ENCODE data around the gene TRMU. TPM values are rescaled to one million over a fixed set of nuclear protein-coding genes. Genes with fewer than 3 reads are reported as not detected.
"Not testable (repeated sequence)": the region's sequence is repeated elsewhere in the genome, so short reads cannot be mapped to it uniquely, and the experiment has no call there.

The TRMU gene
- total RNA-seq, 1 experiment from 2014 or later: 48.8 TPM

DNA sequence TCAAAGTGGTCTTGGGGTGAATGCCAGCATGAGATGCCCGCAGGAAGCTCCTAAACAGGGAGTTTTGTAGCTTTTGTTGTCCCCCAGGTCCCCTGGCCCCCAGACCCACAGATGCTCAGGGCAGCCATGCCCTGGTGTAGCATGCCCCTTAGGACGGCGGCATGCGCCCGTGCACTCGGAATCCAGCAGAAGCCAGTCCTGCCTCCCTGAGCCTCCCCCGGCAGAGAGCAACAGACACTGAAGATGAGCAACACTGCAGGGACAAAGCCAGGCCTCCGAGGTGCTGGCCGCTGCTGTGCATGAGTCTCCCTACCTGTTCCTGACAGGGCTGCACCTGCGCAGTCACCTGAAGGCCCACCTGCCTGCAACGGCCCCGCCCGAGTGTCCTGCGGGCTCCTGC lies 59.1 kb downstream of the TRMU start:
- POLR2A ChIA-PET: no interaction called here

DNA sequence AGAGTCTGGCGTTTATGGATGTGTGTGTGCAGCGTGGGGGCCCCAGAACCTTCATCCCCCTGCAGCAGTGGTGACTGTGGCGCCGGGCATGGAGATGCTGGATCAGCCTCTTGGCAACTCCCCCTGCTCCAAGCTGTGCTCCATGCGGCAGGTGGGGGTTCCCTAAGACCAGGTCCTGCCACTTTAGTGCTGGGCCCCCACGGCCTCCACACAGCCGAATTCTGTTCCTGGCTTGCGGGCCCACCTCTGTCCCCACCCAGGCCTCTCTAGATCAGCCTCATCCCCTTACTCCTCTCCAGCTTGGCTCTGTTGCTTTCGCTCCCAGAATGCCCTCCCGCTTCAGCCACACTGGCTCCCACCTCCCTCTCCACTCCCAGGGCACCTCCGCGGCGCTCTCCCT lies 59.6 kb downstream of the TRMU start:
- CTCF ChIA-PET: no interaction called here
- in situ Hi-C loops (cut with HindIII; ENCODE audit: low pct_unique_long_range_greater_than_20kb, low sequenced_read_pairs): no loop called here
- BruUV-seq (replicated peaks): no TSS peak

More for the DNA sequence above, 59.1 kb downstream of the TRMU start:
- Histone ChIP-seq H3K4me1 (ENCODE audit: control insufficient read depth, insufficient read depth, low read length) (no peaks in the 10 kb centered on the region), H3K36me3 (ENCODE audit: control insufficient read depth, insufficient read depth, low read length) (no peaks in the 10 kb centered on the region), H3K9me3 (ENCODE audit: control insufficient read depth, insufficient read depth, low read depth, low read length) (no peaks in the 10 kb centered on the region), H3K4me3 (ENCODE audit: low read depth in 2 of 2, low read length in 2 of 2) (no peak overlapping the region), H3K27me3 (ENCODE audit: control insufficient read depth, insufficient read depth, low read length) (no peaks in the 10 kb centered on the region), H3K27ac (ENCODE audit: low read length) (no peak overlapping the region)
- no TSS peak for BruUV-seq (replicated peaks)
- no peak for ATAC-seq
- CTCF ChIA-PET: no interaction called here
- intact Hi-C loops (cut with micrococcal nuclease; ENCODE audit: unreplicated experiment) (no loop called here), in situ Hi-C loops (cut with HindIII; ENCODE audit: low pct_unique_long_range_greater_than_20kb, low sequenced_read_pairs) (no loop called here)
- no peak for DNase-seq (ENCODE audit: low read depth, low spot score)
- TF ChIP-seq, protein P1, sequence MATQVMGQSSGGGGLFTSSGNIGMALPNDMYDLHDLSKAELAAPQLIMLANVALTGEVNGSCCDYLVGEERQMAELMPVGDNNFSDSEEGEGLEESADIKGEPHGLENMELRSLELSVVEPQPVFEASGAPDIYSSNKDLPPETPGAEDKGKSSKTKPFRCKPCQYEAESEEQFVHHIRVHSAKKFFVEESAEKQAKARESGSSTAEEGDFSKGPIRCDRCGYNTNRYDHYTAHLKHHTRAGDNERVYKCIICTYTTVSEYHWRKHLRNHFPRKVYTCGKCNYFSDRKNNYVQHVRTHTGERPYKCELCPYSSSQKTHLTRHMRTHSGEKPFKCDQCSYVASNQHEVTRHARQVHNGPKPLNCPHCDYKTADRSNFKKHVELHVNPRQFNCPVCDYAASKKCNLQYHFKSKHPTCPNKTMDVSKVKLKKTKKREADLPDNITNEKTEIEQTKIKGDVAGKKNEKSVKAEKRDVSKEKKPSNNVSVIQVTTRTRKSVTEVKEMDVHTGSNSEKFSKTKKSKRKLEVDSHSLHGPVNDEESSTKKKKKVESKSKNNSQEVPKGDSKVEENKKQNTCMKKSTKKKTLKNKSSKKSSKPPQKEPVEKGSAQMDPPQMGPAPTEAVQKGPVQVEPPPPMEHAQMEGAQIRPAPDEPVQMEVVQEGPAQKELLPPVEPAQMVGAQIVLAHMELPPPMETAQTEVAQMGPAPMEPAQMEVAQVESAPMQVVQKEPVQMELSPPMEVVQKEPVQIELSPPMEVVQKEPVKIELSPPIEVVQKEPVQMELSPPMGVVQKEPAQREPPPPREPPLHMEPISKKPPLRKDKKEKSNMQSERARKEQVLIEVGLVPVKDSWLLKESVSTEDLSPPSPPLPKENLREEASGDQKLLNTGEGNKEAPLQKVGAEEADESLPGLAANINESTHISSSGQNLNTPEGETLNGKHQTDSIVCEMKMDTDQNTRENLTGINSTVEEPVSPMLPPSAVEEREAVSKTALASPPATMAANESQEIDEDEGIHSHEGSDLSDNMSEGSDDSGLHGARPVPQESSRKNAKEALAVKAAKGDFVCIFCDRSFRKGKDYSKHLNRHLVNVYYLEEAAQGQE (IDR thresholded peaks at IDR 0.05; ENCODE audit: insufficient read depth in 1 of 2, low read depth in 2 of 2, low read length in 1 of 2): no peak

DNA sequence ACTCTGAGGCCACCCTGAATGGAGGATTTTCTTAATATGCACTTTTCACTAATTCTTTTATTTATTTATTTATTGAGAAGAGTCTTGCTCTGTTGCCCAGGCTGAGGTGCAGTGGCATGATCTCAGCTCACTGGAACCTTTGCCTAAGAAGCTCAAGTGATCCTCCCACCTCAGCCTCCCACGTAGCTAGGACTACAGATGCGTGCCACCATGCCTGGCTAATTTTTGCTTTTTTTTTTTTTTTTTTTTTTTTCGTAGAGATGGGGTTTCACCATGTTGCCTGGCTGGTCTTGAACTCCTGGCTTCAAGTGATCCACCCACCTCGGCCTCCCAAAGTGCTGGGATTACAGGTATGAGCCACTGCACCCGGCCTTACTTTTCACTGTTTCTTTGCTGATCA lies 61.5 kb downstream of the TRMU start:
- DNase-seq (ENCODE audit: low read depth, low spot score); in situ Hi-C loops (cut with HindIII; ENCODE audit: low pct_unique_long_range_greater_than_20kb, low sequenced_read_pairs); ATAC-seq; intact Hi-C loops (cut with micrococcal nuclease; ENCODE audit: unreplicated experiment); H3K4me1 ChIP-seq (ENCODE audit: control insufficient read depth, insufficient read depth, low read length); H3K36me3 ChIP-seq (ENCODE audit: control insufficient read depth, insufficient read depth, low read length); H3K4me3 ChIP-seq (ENCODE audit: low read depth in 2 of 2, low read length in 2 of 2); H3K9me3 ChIP-seq (ENCODE audit: control insufficient read depth, insufficient read depth, low read depth, low read length); POLR2A ChIA-PET; H3K27ac ChIP-seq (ENCODE audit: low read length); H3K27me3 ChIP-seq (ENCODE audit: control insufficient read depth, insufficient read depth, low read length); CTCF ChIA-PET; BruUV-seq (replicated peaks): not testable (repeated sequence)

More for the DNA sequence above, 59.6 kb downstream of the TRMU start:
- TF ChIP-seq TCF7L2 (IDR thresholded peaks at IDR 0.05; ENCODE audit: low read depth, low read length): no peak
- TF ChIP-seq, protein P2, sequence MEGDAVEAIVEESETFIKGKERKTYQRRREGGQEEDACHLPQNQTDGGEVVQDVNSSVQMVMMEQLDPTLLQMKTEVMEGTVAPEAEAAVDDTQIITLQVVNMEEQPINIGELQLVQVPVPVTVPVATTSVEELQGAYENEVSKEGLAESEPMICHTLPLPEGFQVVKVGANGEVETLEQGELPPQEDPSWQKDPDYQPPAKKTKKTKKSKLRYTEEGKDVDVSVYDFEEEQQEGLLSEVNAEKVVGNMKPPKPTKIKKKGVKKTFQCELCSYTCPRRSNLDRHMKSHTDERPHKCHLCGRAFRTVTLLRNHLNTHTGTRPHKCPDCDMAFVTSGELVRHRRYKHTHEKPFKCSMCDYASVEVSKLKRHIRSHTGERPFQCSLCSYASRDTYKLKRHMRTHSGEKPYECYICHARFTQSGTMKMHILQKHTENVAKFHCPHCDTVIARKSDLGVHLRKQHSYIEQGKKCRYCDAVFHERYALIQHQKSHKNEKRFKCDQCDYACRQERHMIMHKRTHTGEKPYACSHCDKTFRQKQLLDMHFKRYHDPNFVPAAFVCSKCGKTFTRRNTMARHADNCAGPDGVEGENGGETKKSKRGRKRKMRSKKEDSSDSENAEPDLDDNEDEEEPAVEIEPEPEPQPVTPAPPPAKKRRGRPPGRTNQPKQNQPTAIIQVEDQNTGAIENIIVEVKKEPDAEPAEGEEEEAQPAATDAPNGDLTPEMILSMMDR (IDR thresholded peaks at IDR 0.05): no peak
- no peak for TF ChIP-seq SIN3A (IDR thresholded peaks at IDR 0.05; ENCODE audit: borderline replicate concordance, insufficient read depth, low read depth, low read length)
- TF ChIP-seq POLR2AphosphoS5 (IDR thresholded peaks at IDR 0.05; ENCODE audit: low read depth, low read length): no peak
- TF ChIP-seq, protein P1 (IDR thresholded peaks at IDR 0.05; ENCODE audit: insufficient read depth in 1 of 2, low read depth in 2 of 2, low read length in 1 of 2): no peak
- Histone ChIP-seq H3K4me3 (ENCODE audit: low read depth in 2 of 2, low read length in 2 of 2) (no peak overlapping the region), H3K9me3 (ENCODE audit: control insufficient read depth, insufficient read depth, low read depth, low read length) (no peaks in the 10 kb centered on the region), H3K27ac (ENCODE audit: low read length) (no peak overlapping the region), H3K27me3 (ENCODE audit: control insufficient read depth, insufficient read depth, low read length) (no peaks in the 10 kb centered on the region), H3K4me1 (ENCODE audit: control insufficient read depth, insufficient read depth, low read length) (no peaks in the 10 kb centered on the region), H3K36me3 (ENCODE audit: control insufficient read depth, insufficient read depth, low read length) (no peaks in the 10 kb centered on the region)
- DNase-seq (ENCODE audit: low read depth, low spot score): no peak
- no peak for ATAC-seq
- intact Hi-C loops (cut with micrococcal nuclease; ENCODE audit: unreplicated experiment): no loop called here
- POLR2A ChIA-PET: no interaction called here
